ENCODE measurements around the gene FBXO39. TPM values are rescaled to one million over a fixed set of nuclear protein-coding genes. Genes with fewer than 3 reads are reported as not detected.

FBXO39 gene
- total and polyA plus RNA-seq, 9 of the 15 experiments (the other 6 are each of a cell fraction or from before 2014, with no cell fraction given) = not detected

Small RNAs within 50 kb of the gene (small RNA-seq; reads per million reads assigned to genes)
- gene AC004706.2 = not detected

Other genes starting within 250 kb of the FBXO39 start
Only the 7 nearest of the 11 such genes appear.
- gene KIAA0753, start 135.5 kb upstream of the FBXO39 start, total RNA-seq (2014; rRNA removed) = 6.0 and 6.9 TPM in 2 replicates
- gene KIAA0753, start 135.5 kb upstream of the FBXO39 start, total RNA-seq (2014; rRNA removed; fragmentation: Illumina TruSeq; extraction: Trizol) = 7.6 and 9.3 TPM in 2 replicates
- gene KIAA0753, start 135.5 kb upstream of the FBXO39 start, total RNA-seq (2015; rRNA removed; fragmentation: Illumina TruSeq; extraction: Trizol) = 8.5 and 9.0 TPM in 2 replicates
- gene KIAA0753, start 135.5 kb upstream of the FBXO39 start, total RNA-seq (2021) = 6.2 and 7.4 TPM in 2 replicates
- 3.9 and 6.6 TPM in 2 replicates for gene KIAA0753, start 135.5 kb upstream of the FBXO39 start, polyA plus RNA-seq (2011; rRNA removed)
- 6.5 and 7.4 TPM in 2 replicates for gene KIAA0753, start 135.5 kb upstream of the FBXO39 start, polyA plus RNA-seq (2014; fragmentation: Illumina TruSeq; extraction: Trizol)
- gene KIAA0753, start 135.5 kb upstream of the FBXO39 start, polyA plus RNA-seq (2014; fragmentation: Nextera tagmentation; extraction: Ambion mirVana) = 1 to 10 TPM; 2.0 to 3.4 TPM
- gene KIAA0753, start 135.5 kb upstream of the FBXO39 start, polyA plus RNA-seq (2014; rRNA removed) = 5.2 and 5.6 TPM in 2 replicates
- gene TXNDC17, start 135.2 kb upstream of the FBXO39 start, total RNA-seq (2014; rRNA removed) = 111 and 164 TPM in 2 replicates
- gene TXNDC17, start 135.2 kb upstream of the FBXO39 start, total RNA-seq (2014; rRNA removed; fragmentation: Illumina TruSeq; extraction: Trizol) = 141 and 144 TPM in 2 replicates
- gene TXNDC17, start 135.2 kb upstream of the FBXO39 start, total RNA-seq (2015; rRNA removed; fragmentation: Illumina TruSeq; extraction: Trizol) = 164 and 179 TPM in 2 replicates
- 108 and 126 TPM in 2 replicates for gene TXNDC17, start 135.2 kb upstream of the FBXO39 start, total RNA-seq (2021)
- 244 and 357 TPM in 2 replicates for gene TXNDC17, start 135.2 kb upstream of the FBXO39 start, polyA plus RNA-seq (2011; rRNA removed)
- gene TXNDC17, start 135.2 kb upstream of the FBXO39 start, polyA plus RNA-seq (2014; fragmentation: Illumina TruSeq; extraction: Trizol) = 155 and 201 TPM in 2 replicates
- gene TXNDC17, start 135.2 kb upstream of the FBXO39 start, polyA plus RNA-seq (2014; fragmentation: Nextera tagmentation; extraction: Ambion mirVana) = 100 to 1,000 TPM; 758 to 759 TPM
- 236 and 245 TPM in 2 replicates for gene TXNDC17, start 135.2 kb upstream of the FBXO39 start, polyA plus RNA-seq (2014; rRNA removed)
- 6.4 and 10.5 TPM in 2 replicates for gene MED31, start 124.6 kb upstream of the FBXO39 start, total RNA-seq (2014; rRNA removed)
- gene MED31, start 124.6 kb upstream of the FBXO39 start, total RNA-seq (2014; rRNA removed; fragmentation: Illumina TruSeq; extraction: Trizol) = 15.8 and 16.9 TPM in 2 replicates
- 13.7 and 14.6 TPM in 2 replicates for gene MED31, start 124.6 kb upstream of the FBXO39 start, total RNA-seq (2015; rRNA removed; fragmentation: Illumina TruSeq; extraction: Trizol)
- gene MED31, start 124.6 kb upstream of the FBXO39 start, total RNA-seq (2021) = 14.0 and 17.9 TPM in 2 replicates
- gene MED31, start 124.6 kb upstream of the FBXO39 start, polyA plus RNA-seq (2011; rRNA removed) = 24.2 and 29.1 TPM in 2 replicates
- 10.8 and 10.9 TPM in 2 replicates for gene MED31, start 124.6 kb upstream of the FBXO39 start, polyA plus RNA-seq (2014; fragmentation: Illumina TruSeq; extraction: Trizol)
- gene MED31, start 124.6 kb upstream of the FBXO39 start, polyA plus RNA-seq (2014; fragmentation: Nextera tagmentation; extraction: Ambion mirVana) = 10 to 100 TPM; 35.7 to 39.9 TPM
- 9.8 and 12.3 TPM in 2 replicates for gene MED31, start 124.6 kb upstream of the FBXO39 start, polyA plus RNA-seq (2014; rRNA removed)
- 0.14 and 1.2 TPM in 2 replicates for gene C17orf100, start 124.5 kb upstream of the FBXO39 start, total RNA-seq (2014; rRNA removed)
- 0.40 and 0.45 TPM in 2 replicates for gene C17orf100, start 124.5 kb upstream of the FBXO39 start, total RNA-seq (2014; rRNA removed; fragmentation: Illumina TruSeq; extraction: Trizol)
- 0.43 and 0.49 TPM in 2 replicates for gene C17orf100, start 124.5 kb upstream of the FBXO39 start, total RNA-seq (2015; rRNA removed; fragmentation: Illumina TruSeq; extraction: Trizol)
- gene C17orf100, start 124.5 kb upstream of the FBXO39 start, total RNA-seq (2021) = 0.60 and 0.82 TPM in 2 replicates
- gene C17orf100, start 124.5 kb upstream of the FBXO39 start, polyA plus RNA-seq (2011; rRNA removed) = 0.31 and 0.77 TPM in 2 replicates
- gene C17orf100, start 124.5 kb upstream of the FBXO39 start, polyA plus RNA-seq (2014; fragmentation: Illumina TruSeq; extraction: Trizol) = 0.62 and 0.69 TPM in 2 replicates
- gene C17orf100, start 124.5 kb upstream of the FBXO39 start, polyA plus RNA-seq (2014; fragmentation: Nextera tagmentation; extraction: Ambion mirVana) = under 1 TPM; 0.04 to 0.11 TPM
- gene C17orf100, start 124.5 kb upstream of the FBXO39 start, polyA plus RNA-seq (2014; rRNA removed) = 1.7 and 1.8 TPM in 2 replicates
- gene SLC13A5, start 62.8 kb upstream of the FBXO39 start, total RNA-seq (2014; rRNA removed) = not detected in 2 replicates
- not detected in 2 replicates for gene SLC13A5, start 62.8 kb upstream of the FBXO39 start, total RNA-seq (2014; rRNA removed; fragmentation: Illumina TruSeq; extraction: Trizol)
- not detected in 2 replicates for gene SLC13A5, start 62.8 kb upstream of the FBXO39 start, total RNA-seq (2015; rRNA removed; fragmentation: Illumina TruSeq; extraction: Trizol)
- gene SLC13A5, start 62.8 kb upstream of the FBXO39 start, total RNA-seq (2021) = 0.04 and 0.09 TPM in 2 replicates
- 0.09 TPM in 1 of 2 replicates, not detected in the other for gene SLC13A5, start 62.8 kb upstream of the FBXO39 start, polyA plus RNA-seq (2011; rRNA removed)
- not detected in 2 replicates for gene SLC13A5, start 62.8 kb upstream of the FBXO39 start, polyA plus RNA-seq (2014; fragmentation: Illumina TruSeq; extraction: Trizol)
- gene SLC13A5, start 62.8 kb upstream of the FBXO39 start, polyA plus RNA-seq (2014; fragmentation: Nextera tagmentation; extraction: Ambion mirVana) = not detected
- gene SLC13A5, start 62.8 kb upstream of the FBXO39 start, polyA plus RNA-seq (2014; rRNA removed) = not detected in 2 replicates
- 0.09 TPM in 1 of 2 replicates, not detected in the other for gene XAF1, start 20.2 kb upstream of the FBXO39 start, total RNA-seq (2014; rRNA removed)
- gene XAF1, start 20.2 kb upstream of the FBXO39 start, total RNA-seq (2014; rRNA removed; fragmentation: Illumina TruSeq; extraction: Trizol) = 0.07 TPM in 1 of 2 replicates, not detected in the other
- 0.18 and 0.19 TPM in 2 replicates for gene XAF1, start 20.2 kb upstream of the FBXO39 start, total RNA-seq (2015; rRNA removed; fragmentation: Illumina TruSeq; extraction: Trizol)
- 0.22 and 0.47 TPM in 2 replicates for gene XAF1, start 20.2 kb upstream of the FBXO39 start, total RNA-seq (2021)
- not detected in 2 replicates for gene XAF1, start 20.2 kb upstream of the FBXO39 start, polyA plus RNA-seq (2011; rRNA removed)
- gene XAF1, start 20.2 kb upstream of the FBXO39 start, polyA plus RNA-seq (2014; fragmentation: Illumina TruSeq; extraction: Trizol) = 0.07 TPM in 1 of 2 replicates, not detected in the other
- gene XAF1, start 20.2 kb upstream of the FBXO39 start, polyA plus RNA-seq (2014; fragmentation: Nextera tagmentation; extraction: Ambion mirVana) = under 1 TPM in 1 of 2 experiments, not detected in 1; 0.11 TPM
- gene XAF1, start 20.2 kb upstream of the FBXO39 start, polyA plus RNA-seq (2014; rRNA removed) = 0.07 TPM in 1 of 2 replicates, not detected in the other
- gene TEKT1, start 55.5 kb downstream of the FBXO39 start, total RNA-seq (2014; rRNA removed) = not detected in 2 replicates
- not detected in 2 replicates for gene TEKT1, start 55.5 kb downstream of the FBXO39 start, total RNA-seq (2014; rRNA removed; fragmentation: Illumina TruSeq; extraction: Trizol)
- gene TEKT1, start 55.5 kb downstream of the FBXO39 start, total RNA-seq (2015; rRNA removed; fragmentation: Illumina TruSeq; extraction: Trizol) = not detected in 2 replicates
- not detected in 2 replicates for gene TEKT1, start 55.5 kb downstream of the FBXO39 start, total RNA-seq (2021)
- gene TEKT1, start 55.5 kb downstream of the FBXO39 start, polyA plus RNA-seq (2011; rRNA removed) = not detected in 2 replicates
- gene TEKT1, start 55.5 kb downstream of the FBXO39 start, polyA plus RNA-seq (2014; fragmentation: Illumina TruSeq; extraction: Trizol) = not detected in 2 replicates
- under 1 TPM in 1 of 2 experiments, not detected in 1; 0.06 TPM for gene TEKT1, start 55.5 kb downstream of the FBXO39 start, polyA plus RNA-seq (2014; fragmentation: Nextera tagmentation; extraction: Ambion mirVana)
- not detected in 2 replicates for gene TEKT1, start 55.5 kb downstream of the FBXO39 start, polyA plus RNA-seq (2014; rRNA removed)